ENCODE data around the gene FLNA.

GRCh38 chrX:154419189-154419588, 44.8 kb upstream of the FLNA start:
- TF ChIP-seq POLR2A (IDR thresholded peaks at IDR 0.05) (no peak), CTCF (IDR thresholded peaks at IDR 0.05 in 4 of 5, conservative IDR thresholded peaks at IDR 0.05 in 1 of 5) (no peak)
